ENCODE results near the gene SYT17.

SYT17 gene, protein sequence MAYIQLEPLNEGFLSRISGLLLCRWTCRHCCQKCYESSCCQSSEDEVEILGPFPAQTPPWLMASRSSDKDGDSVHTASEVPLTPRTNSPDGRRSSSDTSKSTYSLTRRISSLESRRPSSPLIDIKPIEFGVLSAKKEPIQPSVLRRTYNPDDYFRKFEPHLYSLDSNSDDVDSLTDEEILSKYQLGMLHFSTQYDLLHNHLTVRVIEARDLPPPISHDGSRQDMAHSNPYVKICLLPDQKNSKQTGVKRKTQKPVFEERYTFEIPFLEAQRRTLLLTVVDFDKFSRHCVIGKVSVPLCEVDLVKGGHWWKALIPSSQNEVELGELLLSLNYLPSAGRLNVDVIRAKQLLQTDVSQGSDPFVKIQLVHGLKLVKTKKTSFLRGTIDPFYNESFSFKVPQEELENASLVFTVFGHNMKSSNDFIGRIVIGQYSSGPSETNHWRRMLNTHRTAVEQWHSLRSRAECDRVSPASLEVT

DNA sequence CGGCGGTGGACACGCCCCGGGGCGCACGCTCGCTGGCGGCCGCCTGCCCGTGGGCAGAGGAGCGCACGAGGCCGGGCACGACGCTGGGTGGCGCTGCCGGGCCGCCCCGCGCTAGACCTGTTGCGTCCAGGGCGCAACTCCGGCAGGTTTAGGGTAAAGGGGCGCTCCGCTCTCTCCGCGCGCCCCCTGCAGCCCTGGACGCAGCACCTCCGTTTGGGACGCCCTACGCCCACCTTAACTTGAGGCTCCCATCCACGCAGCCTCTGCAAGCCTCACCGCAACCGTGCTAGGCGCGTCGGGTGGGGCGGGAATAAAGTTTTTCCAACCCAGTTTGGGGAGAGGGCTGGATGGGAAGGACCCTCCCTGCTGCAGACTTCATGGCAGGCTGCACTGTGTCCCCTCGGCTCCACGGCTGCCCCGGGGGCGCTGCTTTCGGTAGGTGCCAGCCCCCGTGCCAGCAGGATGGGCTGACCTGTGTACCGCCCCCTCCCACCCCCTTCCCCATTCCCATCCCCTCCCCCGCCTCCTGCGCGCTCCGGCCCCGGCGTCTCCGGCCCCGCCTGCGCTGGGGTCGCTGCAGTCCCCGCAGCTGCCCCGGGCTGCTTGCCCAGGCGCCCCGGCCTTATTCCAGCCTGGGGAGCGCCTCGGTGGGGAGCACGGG lies at the start of gene SYT17:
TSS of gene SYT17 (plus strand) at position 531 of the 661 bp plus-strand sequence. CDS start 407 bp downstream, outside the sequence.
- peak; percentile 32 to 36 for DNase-seq (ENCODE audit: extremely low read depth in 1 of 2, low read depth in 1 of 2)

DNA sequence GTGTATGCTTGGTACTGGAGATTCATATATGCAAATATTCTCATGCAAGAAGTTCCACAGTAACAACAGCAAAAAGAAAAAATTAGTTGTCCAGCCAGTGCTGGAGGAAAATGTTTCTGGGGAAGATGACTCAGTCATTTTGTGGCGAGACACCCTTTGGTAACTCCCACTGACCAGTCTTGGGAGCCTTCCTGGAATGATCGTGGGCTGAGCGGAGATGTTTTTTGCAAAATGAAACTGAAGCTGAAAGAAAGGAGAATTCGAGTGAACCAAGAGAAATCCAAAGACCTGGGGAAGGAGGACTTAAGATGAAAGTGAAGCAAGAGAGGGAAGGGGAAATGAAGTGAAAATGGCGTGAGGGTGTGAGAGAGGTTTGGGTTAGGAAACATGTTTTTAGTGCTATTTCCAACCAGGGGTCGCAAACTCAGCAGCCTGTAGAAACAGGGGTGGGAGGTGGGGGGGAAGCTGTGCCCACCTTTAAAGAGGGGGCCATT lies 49.1 kb upstream of the SYT17 start:
- peak in 1 of 2 donors; percentile 48 for DNase-seq (ENCODE audit: extremely low read depth in 1 of 2, low read depth in 1 of 2)

DNA sequence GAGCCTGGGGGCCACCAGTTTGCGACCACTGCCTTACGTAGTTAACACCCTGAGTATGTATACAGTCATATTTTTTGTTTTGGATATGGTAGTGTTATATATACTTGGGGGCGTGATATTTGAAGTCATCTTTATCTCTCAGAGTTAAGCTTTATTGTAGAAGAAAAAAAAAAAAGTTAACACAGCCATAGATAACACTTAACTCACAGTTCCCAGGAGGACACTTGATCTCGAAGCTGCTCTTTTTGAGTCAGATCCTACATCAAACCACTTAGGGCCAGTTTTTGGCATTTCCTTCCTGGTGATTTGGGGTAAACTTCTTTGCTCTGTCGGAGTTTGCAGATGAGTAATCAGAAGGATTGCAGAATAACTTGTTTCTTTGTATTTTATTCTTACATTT lies 48.5 kb upstream of the SYT17 start:
- DNase-seq (ENCODE audit: extremely low read depth in 1 of 2, low read depth in 1 of 2) = no peak

DNA sequence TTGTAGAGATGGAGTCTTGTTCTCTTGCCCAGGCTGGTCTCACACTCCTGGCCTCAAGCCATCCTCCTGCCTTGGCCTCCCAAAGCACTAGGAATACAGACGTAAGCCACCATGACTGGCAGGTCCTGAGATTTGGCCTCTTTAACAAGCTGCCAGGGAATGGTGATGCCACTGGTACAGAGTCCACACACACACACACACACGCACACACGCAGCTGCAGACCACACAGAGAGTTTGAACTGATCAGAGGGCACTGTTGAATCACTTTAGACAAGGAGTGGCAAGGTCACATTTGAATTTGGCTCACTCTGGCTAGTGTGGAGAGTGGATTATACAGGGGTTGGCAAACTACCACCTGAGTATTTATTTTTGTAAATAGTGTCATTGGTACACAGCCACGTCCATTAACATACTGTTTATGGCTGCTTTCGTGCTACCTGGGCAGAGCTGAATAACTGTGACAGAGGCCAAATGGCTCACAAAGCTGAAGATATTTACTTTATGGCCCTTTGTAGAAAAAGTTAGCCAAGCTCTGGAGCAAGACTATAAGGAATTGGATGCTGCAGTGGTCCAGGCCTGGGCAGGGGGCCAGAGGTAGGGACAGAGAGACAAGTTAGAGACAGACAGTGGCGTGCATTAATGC lies 44.4 kb upstream of the SYT17 start:
- DNase-seq (ENCODE audit: extremely low read depth in 1 of 2, low read depth in 1 of 2) = no peak

DNA sequence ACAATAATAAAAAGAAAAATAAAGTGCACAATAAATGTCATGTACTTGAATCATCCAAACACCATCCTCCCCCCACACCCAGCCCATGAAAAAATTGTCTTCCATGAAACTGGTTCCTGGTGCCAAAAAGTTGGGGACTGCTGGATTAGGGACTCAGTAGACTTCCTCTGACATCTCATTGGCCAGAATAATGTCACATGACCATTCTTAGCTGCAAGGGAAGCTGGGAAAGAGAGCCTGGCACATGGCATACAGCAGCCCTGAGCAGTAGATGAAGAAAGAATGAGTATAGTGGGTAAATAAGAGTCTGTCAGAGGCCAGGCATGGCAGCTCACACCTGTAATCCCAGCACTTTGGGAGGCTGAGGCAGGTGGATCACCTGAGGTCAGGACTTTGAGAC lies 41.7 kb upstream of the SYT17 start:
- DNase-seq (ENCODE audit: extremely low read depth in 1 of 2, low read depth in 1 of 2) = no peak

DNA sequence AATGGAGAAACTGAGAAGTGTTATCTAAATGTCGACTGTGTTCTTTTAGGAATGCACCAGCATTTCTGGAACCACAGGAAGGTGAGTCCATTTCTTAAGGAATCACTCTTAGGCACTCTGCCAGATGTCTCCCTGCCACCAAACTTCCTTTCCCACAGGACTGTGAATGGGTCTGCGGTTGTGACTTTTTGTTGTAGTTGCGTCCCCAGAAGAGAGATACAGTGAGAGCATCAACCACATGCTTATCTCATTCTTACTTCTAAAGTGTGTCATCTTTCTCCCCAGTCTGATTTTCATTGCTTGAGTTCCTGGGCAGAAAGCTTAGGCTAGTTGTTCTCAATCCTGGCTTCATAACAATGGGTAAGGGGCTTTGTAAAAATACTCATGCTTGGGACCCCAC lies 40.8 kb upstream of the SYT17 start:
- no peak for DNase-seq (ENCODE audit: extremely low read depth in 1 of 2, low read depth in 1 of 2)

DNA sequence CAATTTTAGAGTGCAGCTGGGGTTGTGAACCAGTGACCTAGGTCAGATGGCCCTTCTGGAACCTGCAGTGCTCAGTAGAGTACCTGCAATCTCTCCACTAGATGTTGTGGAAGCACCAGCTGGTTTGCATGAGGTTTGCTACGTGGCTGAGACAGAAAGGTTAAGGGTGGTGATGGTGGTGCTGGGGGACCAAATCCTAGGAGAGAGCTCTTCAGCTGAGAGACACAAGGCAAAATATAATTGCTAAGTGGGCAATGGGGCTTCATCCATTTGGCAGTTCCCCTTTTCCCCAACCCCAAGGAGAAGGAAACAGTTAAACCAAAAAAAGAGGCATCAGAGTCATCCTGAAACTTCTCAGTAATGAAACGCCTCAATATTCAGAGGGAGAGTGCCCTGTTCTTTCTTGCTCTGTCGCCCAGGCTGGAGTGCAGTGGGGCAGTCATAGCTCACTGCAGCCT lies 40.3 kb upstream of the SYT17 start:
- DNase-seq (ENCODE audit: extremely low read depth in 1 of 2, low read depth in 1 of 2) = no peak

DNA sequence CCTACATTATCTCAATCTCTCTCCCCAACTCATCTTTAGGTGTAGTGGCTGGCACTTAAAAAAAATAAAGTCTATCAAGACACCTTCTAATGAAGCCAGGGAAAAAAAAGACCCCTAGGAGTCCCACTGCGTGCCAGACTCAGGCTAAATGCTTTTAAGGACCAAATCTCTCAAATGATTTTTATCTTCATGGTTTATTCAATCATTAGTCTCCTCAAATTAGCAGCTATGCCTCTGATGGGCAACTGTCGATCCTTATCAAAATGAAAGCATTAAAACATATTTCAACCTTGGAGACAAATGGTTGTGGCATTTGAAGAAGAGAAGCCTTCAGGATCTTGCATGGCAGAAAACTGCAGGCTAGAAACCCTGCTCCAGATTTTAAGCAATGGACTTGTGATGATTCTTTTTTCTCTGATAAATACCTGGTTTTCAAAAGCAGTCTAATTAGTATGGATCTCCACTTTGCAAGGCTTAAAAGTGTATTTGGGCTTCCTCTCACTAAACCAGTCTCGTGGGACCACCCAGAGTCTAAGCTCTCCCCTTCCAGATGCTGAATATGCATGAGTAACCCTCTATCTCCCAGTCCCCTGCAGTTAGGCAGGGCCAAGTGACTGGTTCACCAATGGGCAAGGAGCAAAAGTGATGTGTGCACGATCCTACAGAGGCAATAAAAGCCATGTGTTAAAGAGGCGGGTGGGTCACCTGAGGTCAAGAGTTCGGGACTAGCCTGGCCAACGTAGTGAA lies 39.4 kb upstream of the SYT17 start:
- DNase-seq (ENCODE audit: extremely low read depth in 1 of 2, low read depth in 1 of 2) = no peak

DNA sequence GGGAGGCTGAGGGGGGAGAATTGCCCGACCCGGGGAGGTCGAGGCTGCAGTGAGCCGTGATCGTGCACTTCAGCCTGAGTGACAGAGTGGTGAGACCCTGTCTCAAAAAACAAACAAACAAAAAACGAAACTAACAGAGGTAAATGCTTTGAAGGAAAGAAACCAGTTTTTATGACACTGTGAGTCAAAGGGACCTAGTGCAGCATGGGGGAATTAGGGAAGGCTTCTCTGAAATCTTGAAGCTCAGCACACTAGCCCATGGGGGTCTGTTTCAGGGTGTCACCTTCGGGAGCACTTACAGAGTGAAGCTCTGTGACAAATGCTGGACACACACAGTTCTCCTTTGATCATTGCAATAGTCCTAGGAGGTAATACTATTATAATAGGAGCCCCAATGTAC lies 37.7 kb upstream of the SYT17 start:
- DNase-seq (ENCODE audit: extremely low read depth in 1 of 2, low read depth in 1 of 2) = no peak

DNA sequence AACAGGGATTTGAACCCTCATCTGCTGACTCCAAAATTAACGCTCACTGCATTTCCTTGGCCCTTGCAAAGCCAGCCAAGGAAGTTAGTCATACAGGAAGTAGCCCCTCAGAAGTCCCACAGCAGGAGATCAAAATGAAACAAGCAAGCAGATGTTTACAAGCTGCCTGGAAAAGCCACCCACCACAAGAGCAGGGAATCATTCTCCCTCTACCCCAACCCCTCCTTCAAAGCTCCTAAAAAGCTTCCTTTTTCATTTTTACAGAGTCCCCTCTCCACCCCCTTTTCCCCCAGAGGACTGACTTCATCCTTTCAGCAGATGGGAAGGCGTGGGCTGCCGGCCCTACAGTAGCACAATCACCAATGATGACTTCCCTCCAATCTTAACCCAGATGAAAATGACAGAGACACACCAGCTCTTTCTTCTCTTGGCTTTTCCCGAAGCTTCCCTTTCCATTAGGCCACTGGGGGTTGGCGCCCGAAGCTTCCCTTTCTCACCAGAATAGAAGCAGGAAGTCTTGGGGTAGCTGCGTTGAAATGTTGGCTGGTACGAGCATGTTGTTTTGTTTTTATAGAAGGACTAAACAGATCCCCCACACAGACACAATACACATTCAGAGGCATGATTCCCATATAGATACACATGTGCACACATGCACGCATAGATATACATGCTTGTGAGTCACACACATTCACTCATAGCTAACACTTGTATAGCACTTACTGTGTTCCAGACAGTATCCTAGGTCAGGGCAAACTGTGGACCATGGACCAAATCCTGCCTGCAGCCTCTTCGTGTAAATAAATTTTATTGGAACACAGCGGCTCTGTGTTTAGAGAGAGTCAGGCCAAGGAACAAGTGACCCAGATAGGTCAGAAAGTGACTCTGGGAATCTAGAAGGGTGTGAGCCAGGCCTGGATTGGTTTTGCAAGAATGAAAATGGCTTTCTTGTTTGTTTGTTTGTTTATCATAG lies 36.9 kb upstream of the SYT17 start:
- no peak for DNase-seq (ENCODE audit: extremely low read depth in 1 of 2, low read depth in 1 of 2)

DNA sequence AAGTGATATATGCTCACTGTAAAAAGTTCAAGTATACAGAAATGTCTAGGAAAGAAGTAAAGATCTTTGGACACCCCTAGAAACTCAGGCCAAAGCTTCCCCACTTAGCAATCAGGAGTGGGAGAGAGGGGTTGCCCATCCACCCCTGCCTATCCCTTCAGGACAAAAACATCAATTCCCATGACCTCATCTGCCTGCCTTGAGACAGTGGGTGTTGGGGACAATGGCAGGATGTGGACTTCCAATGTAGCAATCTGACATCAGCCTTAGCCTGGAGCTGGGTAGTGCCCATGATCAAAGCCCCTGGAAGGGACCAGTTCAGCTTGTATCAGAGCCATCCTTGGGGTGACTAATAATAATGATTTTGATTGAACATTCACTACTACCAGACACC lies 36.2 kb upstream of the SYT17 start:
- no peak for DNase-seq (ENCODE audit: extremely low read depth in 1 of 2, low read depth in 1 of 2)

DNA sequence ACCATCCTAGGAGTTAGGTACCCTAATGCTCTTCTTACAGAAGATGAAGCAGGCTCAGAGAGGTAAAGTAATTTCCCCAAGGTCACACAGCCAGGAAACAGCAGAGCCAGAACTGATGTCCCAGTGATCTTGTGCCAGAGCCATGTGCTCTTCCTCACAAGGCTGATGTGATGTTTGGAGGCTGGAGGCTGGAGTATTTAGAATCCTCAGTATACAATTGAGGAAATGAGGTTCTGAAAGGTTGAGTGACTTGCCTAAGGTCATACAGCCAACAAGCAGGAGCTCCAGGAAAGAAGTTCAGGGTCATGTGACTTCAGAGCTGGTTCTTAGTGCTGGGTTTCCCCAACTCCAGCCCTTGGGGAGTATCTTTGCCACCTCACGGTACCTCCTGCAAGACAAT lies 35.8 kb upstream of the SYT17 start:
- DNase-seq (ENCODE audit: extremely low read depth in 1 of 2, low read depth in 1 of 2) = no peak

DNA sequence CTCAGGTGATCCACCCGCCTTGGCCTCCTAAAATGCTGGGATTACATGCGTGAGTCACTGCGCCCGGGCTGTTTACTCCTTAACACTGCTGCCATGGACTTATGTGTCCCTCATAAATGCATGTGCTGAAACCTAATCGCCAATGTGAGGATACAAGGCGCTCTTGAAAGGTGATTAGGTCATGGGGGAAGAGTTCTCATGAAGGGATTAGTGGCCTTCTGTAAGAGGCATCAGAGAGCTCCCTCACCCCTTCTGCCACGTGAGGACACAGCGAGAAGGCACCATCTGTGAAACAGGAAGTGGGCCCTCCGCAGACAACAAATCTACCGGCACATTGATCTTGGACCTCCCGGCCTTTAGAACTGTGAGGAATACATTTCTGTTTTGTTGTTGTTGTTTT lies 35.1 kb upstream of the SYT17 start:
- DNase-seq (ENCODE audit: extremely low read depth in 1 of 2, low read depth in 1 of 2) = no peak

DNA sequence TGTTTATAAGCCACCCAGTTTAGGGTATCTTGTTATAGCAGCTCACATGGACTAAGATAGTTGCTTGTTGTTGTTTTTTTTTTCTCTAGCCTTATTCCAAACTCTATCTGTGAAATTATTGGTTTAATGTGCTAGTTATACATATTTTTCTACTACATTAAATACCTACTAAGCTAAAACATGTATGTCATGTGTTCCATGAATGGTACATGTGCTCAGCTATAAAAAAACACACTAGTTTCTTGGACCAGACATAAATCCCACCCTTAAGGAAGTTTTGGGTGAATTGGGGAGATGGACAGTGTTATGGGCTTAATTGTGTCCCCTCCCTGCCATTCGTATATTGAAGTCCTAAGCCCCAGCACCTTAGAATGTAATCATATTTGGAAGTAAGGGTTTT lies 34.4 kb upstream of the SYT17 start:
- DNase-seq (ENCODE audit: extremely low read depth in 1 of 2, low read depth in 1 of 2) = no peak

DNA sequence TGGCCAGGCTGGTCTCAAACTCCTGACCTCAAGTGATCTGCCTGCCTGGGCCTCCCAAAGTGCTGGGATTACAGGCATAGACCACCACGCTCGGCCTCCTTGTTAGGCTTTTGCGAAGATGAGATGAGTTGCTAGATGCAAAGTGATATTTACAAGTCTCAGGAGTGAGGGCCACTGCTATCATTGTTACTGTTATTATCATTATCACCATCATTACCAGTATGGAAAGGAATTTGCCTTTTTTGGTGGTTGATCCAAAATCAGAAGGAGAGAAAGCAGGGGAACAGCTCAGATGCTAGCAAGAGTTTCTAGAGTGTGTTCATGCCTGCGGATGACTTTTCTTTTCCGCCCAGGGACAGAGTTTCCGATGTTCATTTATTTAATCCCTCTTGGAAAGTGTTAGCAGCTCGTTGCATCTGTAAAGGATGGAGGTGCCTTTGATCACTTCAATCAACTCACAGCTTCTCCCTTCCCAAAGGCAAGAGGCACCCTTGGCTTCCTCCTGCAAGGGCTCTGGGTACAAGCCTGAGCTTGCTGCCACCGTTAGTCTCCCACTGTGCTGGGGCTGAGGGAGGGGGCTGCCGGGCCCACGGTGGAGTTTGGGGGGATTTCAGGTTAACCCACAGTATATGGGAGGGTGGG lies 32.7 kb upstream of the SYT17 start:
- no peak for DNase-seq (ENCODE audit: extremely low read depth in 1 of 2, low read depth in 1 of 2)

DNA sequence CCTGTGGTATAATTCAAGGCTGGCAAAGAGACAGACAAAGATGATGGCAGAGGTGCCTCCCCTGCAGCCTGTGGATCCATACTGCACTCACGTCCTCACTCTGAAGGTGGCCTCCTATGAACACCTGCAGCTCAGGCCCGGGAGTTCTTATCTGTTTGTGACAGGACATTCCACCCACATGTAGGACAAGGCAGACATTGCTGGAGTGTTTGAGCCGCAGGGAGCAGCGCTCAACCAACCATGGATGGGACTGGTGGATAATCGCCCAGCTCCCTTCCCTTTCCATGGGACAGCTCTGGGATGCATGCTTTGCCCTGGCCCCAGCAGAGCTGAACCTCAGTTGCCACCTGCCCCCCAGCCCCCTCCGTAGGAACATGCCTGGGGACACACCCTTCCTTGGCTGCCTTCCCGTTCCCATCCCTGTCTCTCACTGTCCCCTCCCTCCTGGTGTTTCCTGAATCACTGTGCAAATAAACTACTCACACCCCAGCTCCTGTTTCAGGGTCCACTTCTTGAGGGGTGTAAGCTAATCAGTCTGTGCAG lies 32.1 kb upstream of the SYT17 start:
- no peak for DNase-seq (ENCODE audit: extremely low read depth in 1 of 2, low read depth in 1 of 2)

DNA sequence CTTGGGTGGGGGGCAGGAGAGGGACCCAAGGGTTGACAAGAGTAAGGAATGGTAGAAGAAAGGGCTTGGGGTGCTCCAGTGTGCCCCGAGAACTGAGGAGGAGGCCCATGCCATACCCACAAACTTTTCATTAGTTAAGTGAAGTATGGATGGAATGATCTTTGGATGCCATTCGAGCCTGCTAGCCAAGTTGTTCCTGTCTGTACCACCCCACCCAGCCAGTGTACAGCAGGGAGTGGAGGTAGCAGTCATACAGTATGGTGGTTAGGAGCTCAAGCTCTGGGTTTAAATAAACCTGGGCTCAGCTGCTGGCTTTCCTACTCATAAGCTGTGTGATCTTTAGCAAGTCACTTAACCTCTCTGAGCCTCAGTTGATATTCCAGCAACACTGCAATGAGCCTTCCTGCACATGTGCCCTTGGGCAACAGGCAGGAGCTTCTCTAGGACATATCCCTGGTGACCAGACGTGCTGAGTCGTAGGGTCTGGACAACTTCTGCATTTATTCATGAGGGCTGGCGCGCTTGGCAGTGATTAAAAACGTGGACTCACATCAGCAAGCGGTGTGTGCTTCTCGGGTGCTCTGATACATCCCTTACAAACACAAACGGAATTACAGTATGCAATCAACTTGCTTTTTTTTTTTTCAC lies 31.4 kb upstream of the SYT17 start:
- no peak for DNase-seq (ENCODE audit: extremely low read depth in 1 of 2, low read depth in 1 of 2)

All from stimulated activated CD8-positive, alpha-beta memory T cell treated with anti-CD3 and anti-CD28 coated beads, Interleukin-7, amount 100 ng/mL, for 48 hours (primary cell).